Retina (tissue), 1 donor: Measurements from ENCODE around the gene SLC66A1.
A peak's percentile ranks its signal among the peaks of the same experiment; 100 is the strongest.

Experiments
- DNase-seq: peaks from one replicate; pipeline ENCODE4 v3.0.0-alpha.2; 2016

Gene SLC66A1

DNA sequence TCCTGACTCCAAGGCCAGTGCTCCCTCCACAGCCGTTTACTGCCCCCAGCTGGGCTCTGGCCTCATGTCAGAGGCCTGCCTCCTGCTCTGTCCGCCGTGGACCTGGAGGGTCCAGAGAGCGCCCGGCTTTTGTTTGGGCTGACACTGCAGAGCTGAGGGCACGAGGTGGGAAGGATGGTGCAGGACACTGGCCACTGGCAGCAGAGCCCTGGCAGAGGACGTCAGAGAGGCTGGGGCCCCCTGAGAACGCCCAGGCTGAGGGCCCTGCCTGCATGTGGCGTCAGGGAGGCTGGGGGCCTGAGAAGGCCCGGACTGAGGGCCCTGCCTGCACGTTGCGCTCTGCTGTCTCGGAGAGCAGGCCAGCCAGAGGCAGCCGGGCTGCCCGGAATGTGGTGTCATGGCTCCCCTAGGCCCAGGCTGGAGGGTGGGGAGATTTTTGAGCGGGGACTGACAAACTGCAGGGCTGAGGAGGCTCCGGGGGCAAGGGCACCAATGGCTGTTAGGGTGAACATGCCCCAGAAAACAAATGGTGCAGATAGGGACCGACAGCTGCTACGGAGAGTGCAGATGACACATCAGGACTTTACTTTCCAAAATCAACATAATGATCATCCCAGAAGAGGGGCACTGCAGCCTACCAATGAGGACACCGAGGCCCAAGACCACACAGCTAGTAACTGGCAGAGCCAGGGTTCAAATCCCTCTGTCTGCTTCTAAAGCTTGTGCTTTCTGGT lies 31.7 kb downstream of the SLC66A1 start:
- DNase-seq: no peak

DNA sequence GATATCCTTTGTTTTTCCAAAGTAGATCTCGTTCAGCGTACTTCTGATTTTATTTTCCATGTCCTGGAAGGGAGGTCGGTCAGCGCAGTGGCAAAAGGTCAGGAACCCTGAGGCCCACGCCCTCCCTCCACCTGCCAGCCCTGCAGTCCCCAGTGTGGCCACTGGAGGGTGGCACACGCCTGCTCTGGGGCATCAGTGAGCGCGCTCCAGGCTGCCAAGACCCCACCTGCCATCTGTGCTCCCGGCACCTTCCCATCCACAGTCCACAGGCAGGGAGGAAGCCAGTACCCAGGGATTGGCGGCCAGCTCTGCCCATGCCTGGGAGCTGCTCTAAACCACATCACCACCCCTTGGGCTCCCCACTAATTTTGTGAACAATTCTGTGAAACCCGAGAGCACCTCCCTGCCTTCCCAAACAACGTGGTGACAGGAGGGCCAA lies 32.3 kb downstream of the SLC66A1 start:
- DNase-seq: peak; percentile 69

DNA sequence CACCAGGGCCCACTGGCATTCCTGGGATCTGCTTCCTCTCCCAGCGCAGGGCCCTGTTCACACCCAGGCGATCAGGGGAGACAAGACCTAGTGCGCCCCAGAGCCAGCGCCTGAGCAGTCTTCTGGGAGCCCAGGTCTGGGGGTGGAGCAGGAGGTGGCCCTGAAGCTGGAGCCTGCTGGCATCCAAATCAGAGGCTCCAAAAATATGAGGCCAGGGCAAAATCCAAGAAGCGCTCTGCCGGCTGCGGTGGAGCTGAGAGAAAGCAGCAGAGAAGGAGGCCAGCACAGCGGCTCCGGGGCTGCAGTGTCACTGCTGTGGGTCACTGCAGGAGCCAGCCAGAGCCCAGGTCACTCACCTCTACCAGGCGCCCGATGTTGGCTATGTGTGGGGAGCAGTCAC lies 32.7 kb downstream of the SLC66A1 start:
- DNase-seq: no peak

DNA sequence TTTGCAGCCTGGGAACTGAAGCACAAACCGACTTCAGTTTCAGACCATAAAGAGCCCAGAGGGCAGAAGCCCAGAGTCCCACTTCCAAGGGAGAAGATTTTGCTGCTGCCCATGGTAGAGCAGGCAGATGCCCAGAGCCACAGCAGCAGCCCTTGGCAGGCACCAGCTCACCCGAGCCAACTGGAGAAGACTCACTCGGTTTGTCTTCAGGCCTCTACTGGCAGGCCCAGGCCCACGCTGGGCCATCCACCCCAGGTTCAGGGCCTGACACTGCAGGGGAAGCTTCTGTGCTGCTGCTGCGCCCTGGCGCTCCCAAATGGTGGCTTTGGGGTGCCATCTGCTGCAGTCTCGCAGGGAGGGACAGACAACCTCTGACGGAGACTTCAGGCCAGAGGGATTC lies 33.3 kb downstream of the SLC66A1 start:
- DNase-seq: no peak

DNA sequence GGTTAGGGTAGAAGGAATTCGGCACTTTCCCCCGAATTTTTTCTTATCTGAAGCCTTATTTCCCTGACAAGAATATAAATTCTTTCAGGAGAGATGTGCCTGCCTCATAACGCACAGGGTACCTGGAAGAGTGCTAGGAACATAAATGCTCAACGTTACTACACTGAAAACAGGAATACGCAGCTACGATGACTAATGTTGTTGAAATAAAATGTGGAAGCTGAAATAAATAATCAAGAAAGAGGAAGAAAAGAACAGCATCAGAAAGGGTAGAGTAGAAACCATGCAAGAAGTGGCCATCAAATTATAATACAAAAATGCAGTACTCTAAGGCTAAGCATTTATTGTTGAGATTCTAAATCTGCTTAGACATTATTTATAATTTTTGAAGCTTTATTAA lies 33.9 kb downstream of the SLC66A1 start:
- no peak for DNase-seq

DNA sequence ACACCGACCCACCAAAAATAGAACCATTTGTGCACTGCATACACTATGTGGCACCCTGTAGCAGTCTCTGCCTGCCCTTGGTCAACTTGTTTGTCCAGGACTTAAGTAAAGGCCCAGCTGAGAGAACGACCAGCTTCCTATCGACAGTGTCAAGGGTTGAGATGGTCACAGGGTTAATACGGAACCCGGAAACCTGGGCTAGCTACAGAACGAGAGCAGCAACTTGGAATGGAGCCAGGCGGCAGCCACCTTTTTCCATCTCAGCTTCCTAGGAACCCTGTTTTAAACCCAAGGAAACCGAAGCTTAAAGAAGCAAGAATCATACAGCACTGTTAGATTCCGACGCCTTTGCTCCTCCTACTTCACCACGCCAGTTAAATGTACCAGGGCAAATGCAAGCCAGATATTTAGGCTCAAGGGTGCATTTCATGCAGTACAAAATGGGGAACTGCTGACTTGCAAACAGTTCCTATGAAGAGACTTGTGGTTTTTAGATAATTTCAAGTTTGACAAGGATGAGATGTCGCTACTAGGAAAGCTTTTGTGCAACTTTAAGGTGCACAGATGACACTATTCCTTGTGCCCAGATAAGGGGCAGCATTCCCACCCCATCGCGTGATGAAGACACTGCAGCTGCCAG lies 35.5 kb downstream of the SLC66A1 start:
- DNase-seq: no peak

DNA sequence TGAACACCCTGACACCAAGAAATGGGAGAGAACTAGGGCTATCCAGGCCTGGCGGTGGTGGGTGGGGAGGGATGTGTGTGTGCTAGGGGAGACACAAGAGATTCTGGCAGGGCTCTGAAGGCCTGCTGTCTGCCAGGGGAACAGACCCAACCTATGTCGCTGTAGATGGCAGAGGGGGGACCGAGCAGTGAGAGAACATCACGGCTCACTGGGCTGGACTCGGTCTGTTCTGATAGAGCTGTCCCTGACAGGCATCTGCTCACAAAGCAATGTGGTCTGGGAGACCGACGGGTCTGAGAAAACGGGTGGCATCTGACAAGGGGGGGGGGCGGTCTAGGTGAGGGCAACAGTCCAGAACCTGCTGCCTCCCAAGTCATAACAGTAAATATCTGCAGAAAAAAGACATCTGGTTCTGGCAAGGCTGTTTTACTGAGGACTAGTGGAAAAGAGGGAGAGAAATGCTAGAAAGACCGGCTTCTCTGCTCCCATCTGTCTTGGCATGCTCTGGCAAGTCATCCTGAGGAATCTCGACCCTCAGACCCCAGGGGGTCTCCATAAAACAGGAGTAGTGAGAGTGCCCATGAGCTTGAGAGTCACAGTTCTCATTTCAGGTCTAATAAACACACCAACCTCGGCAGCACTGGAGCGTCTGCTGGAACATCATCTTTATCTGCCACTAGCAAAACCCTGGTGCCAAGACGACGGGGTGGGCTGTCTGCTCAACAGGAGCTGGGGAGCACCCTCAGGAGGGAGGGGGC lies 36.5 kb downstream of the SLC66A1 start:
- no peak for DNase-seq

DNA sequence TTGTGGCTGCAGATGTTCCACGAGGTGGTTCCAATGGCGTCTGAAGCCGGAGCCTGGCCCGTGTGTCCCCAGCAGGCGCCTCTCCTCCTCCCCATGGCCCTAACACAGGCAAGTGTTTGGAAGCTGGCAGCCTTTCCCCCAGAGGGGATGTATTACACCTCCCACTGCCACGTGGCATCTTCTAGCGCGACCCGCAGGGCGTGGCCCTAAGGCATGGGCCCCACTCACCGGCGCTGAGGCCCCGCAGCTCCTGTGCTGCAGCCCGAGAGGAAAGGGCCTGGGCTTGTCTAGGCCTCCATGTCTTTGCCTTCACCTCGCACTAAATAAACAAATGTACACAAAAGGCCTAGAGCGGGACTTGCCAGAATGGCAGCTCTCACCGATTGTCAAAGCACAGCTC lies 37.9 kb downstream of the SLC66A1 start:
- DNase-seq: no peak

DNA sequence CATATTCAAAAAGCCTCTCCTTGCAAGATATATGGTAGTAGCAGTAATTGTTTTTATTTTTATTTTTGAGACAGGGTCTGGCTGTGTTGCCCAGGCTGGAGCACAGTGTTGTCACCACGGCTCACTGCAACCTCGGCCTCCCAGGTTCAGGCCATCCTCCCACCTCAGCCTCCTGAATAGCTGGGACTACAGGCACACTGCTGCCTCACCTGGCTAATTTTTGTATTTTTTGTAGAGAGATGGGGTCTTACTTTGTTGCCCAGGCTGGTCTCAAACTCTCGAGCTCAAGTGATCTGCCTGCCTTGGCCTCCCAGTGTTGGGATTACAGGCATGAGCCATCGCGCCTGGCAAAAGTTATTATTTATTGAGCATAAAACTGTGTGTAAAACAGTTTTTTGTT lies 38.4 kb downstream of the SLC66A1 start:
- DNase-seq: no peak

DNA sequence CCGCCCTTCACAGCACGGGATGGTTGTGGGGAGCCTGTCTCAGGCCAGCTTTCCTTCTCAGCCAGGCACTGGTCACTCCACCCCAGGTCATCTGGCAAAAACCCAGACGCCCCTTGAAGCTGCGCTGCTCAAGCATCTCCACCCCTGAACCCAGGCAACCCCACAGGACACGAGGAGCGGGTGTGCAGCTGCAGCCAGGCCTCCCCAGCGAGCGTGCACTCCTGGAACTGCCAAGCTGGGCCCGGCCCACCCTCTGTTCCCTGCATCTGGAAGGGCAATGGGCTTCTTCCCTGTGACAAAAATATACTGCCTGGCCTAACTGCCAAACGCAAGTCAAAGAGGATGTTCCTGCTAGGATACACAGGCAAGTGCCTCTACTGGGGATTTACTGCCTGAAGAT lies 39.7 kb downstream of the SLC66A1 start:
- DNase-seq: no peak

DNA sequence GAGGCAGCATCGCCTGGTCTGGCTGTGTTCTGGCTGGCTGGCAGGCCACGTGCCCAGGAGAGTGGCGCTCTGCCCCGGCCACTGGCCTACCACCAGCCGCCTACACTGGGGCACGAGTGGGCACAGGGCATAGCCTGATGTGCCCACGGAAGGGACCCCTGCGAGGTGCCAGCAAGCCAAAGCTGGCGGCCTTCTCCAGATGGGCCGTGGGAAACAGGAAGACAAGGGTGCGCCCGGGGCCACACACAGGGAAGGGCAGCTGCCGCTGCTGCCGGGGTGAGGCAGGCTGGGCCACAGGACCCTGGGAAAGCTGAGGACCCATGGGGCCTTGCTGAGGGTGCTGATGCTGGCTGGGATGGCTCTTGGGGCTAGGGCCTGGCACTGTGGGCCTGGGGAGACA lies 40.7 kb downstream of the SLC66A1 start:
- no peak for DNase-seq

DNA sequence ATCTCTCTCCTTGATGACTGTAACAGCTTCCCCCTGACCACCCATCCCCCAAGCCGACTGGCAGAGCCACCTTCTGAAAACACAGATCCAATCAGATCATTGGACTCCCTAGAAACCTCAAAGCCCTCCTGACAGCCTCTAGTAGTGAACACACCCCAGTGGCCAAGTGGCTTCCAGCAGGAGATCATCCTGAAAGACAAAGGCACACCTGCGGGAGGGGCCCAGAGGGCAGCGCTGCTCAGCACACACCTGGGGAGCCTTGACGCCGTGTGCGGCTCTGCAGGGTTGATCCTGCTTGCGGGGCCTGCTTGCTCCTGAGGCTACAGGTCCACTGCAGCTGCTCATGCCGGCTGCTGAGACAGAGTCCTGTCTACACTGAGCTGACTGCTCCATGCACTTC lies 41.5 kb downstream of the SLC66A1 start:
- DNase-seq: no peak

DNA sequence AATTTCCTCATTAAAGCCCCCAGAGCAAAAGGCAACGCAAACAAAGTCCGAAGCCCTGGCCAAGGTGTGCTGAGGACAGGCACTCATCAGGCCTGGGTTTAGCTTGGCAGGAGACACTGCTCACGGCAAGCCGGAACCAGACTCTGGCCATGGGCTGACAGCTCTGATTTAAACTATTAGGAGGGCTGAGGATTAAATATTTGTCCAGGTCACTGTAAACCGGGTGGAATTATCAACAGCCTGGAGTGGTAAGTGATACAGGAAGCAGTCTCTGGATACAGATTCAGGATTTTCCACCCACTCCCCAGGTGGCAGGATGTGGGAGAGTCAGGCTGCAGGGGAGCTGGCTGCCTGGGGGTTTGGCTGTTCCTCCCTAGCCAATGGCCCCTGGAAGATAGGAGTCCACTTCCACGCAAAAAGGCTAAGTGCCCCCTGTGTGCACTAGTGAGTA lies 42.4 kb downstream of the SLC66A1 start:
- DNase-seq: no peak

DNA sequence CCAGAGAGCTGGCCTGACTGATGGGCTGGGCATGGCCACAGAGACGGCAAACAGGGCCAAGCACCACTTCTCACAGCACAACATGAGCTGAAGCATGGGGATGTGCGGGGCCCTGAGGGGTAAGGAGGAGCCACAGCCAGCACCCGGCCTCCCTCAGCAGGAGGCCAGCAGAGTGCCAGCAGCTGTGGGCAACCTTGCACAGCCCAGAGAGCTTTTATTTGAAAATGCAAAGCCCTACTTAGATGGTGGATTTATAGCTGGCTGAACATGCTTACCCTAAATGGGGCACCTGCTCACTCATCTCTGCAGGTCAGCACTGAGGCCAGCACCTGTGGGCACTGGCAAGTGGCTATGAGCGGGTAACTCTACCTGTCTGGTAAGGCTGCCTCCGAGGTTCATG lies 44.1 kb downstream of the SLC66A1 start:
- no peak for DNase-seq

DNA sequence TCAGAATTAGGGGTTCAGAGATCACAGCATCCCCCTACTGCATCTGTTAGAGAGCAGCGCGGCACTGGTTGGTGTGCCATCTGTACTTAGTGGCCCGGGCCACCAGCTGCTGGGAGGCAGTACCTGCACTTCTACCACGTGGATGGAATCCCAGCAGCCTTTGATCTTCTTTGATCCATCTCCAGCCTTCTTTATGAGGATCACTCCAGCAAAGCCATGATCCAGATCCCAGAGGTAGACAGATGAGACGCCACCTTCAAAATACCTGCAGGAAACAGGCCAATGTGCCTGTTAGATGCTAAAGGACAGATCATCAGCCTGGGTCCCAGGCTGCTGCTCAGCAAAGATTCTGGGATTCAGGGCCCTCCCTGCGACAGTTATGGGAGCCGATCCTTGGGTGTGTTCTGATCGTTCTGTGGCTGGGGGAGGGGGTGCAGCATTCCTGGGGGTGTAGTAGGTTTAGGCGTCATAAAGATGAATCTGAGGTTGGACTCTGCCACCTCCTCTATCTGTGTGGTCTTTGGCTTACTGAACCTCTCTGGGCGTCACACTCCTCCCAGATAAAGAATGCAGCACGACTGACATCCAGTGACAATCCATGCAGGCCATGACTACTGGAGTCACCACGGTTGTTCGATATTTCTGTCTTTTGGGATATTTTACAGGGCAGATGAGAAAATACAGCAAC lies 45.3 kb downstream of the SLC66A1 start:
- no peak for DNase-seq

DNA sequence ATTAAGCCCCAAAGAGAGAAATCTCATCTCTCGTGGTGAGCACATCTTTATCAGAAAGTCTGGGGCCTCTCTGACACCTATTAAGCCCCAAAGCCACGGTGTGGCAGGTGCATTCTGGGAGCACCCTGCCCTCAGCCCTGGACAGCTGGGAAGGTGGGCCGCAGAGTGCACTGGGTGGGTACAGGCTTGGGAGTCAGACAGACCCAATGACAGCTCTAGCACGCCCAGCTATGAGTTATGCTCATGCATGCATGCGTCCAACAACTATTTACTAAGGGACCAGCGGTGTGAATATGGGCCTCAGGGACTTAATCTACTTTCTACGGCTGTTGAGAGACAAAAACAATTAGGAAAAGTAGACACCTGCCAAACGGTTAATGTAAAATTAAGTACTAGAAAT lies 46.6 kb downstream of the SLC66A1 start:
- no peak for DNase-seq

DNA sequence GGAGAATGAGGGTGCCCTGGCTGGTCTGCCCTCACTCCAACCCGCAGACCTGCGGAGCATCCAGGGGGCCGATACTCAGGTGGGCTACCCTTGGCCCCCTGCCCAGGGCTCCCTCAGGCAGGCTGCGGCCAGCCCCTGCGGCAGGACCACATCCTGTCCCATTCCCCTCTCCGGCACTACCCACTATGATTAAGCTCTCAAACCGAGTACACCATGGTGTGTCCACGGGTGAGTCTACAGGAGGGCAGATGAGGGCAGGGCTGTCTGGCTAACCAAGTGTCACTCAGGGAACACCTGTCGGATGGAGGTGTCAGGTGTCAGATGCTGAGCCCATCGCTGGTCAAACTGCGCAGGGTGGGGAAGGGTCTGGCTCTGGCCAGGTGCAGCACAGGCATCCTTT lies 47.2 kb downstream of the SLC66A1 start:
- DNase-seq: no peak

DNA sequence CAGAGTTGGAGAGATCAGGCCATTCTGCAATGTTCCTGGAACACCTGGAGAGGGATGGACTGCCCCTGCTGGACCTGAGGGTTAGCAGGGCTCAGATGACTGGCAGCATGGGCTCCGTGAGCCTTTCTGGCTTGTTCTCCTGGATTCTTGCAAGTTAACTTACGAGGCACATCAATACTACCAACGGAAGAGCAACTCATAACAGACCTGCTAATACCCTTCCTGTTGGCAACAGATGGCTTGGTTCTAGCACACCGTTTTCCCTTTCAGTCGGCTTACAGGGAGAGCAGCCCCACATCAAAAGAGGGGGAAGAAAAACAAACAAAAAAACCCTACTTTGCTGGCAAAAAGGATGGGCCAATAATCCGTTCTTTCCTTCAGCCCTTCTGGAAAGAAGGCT lies 47.9 kb downstream of the SLC66A1 start:
- DNase-seq: no peak

DNA sequence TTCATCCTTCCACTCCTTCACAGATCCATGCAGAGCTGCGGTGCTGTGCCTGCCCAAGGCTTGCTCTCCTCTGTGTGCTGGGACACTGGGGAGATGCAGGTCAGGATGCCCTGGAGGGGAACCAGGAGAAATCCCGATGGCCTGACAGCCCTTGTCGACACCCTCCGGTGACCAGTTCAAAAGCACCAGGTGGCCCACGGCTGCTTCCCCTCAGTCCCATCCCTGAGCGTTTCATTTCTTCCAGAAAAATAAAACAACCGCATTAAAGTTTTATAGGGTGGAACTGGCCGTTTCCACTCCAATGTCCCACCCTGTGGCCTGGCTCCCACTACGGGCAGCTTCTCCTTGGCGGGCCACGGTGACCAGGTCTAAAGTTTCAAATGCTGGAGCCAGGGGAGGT lies 48.3 kb downstream of the SLC66A1 start:
- no peak for DNase-seq

DNA sequence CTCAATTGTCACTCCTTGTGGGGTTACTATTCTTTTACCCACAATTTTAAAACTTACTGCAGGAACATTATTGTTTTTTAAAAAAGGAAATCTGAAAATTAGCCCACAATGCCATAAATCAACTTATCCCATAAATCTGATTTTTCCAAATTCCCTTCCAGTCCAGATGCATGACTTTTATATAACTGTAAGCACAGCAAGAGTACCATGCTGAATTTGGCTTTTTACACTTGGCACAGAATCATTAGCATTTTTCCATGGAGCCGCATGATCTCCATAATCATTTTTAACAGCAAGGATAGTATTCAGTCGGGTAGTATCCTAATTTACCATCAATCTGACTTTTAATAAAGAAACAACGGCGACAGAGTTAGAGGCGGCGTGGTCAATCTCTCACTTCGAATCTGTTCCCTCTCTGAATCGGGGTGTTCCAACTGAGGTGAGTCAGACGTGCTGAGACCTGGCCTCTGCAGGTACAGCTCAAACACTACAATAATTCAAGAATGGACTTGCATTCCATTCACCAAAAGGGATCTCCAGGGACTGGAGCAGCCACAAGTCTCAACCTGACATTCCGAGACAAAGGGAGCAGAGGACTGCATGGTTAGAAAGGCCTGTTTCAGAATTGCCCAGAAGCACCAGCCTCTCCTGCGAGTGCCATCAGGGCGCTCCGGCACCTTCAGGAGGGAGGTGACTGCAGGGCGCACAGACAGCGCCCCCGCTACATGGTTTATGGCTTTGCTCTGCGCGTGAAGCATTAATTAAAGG lies 48.9 kb downstream of the SLC66A1 start:
- DNase-seq: no peak

DNA sequence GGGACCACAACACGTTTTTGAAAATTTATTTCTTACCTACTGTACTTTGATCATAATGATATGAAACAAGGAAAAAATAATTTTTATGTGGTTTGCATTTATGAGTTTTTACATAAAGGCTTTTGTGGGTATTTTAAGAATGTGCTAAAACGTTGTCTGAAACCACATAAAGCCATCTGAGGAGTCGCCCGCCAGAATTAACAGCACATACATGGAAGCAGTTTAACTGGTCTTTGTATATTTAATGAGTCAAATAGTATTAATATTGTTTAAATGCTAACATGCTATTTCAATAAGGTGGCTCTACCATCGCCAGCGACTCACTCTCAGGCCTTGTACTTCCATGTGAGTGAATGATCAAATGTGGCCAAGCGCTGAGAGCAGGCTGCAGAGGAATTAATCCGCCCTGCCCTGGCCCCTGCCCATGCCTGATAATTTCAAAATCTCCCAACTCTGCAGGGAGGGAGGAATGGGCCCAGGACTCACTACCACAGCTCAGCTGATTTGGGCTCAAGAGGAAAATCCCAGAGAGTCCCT lies 49.6 kb downstream of the SLC66A1 start:
- no peak for DNase-seq

DNA sequence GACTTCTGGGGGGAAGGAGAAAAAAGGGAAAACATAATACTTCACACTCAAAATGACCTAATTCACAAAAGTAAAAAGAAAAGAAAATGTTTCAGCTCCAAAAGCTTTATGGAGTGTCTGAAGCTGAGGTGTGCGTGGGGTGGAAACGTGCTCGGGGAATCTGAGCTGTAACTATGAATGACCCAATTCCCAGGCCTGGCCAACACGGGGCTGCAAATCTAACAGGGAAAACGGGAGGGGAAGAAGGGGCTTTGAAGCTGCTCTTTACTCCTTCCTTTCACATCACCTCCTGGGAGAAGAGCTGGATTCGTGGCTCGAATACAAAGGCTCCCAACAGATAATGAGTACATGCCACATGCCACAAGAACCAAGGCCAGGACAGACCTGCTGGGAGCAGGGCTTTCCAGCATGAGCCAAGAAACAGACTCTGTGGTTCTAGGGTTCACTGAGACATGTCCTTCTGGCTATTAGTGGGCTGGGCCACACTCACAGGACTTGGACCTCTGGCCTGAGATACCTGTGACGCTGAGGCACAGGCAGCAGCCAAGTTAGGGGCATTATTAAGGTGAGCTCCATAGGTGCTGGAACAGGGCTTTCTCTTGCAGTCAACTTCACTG lies 51.5 kb downstream of the SLC66A1 start:
- DNase-seq: peak; percentile 41
